Activated T-helper 1 cell treated with anti-CD3 and anti-CD28 coated beads, Interleukin-2, amount 50 U/mL, for 16 hours (primary cell): ENCODE measurements around the gene NXF1.
"Not testable (repeated sequence)": the region's sequence is repeated elsewhere in the genome, so short reads cannot be mapped to it uniquely, and the experiment has no call there.

Experiments
- DNase-seq, 2 donors: peaks; one replicate each; pipeline ENCODE4 v3.0.0-alpha.2; 2020; ENCODE audit warnings: low read depth in 1 of 2, low spot score in 1 of 2

NXF1 gene

DNA sequence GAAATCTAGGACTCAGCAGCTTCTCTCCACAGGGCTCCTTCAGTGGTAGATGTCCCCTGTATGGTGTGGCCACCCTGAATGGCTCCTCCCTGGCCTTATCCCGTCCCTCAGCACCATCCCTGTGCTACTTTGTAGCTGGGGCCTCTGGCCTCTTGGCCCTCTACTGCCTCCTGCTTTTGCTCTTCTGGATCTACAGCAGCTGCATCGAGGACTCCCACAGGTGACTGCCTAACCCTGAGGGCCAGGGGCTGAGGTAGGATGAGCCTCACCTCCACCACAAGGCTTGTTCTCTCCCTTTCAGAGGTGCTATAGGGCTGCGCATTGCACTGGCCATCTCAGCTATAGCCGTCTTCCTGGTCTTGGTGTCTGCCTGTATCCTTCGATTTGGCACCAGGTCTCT, 16.2 kb downstream of the NXF1 start:
- no peak for DNase-seq

DNA sequence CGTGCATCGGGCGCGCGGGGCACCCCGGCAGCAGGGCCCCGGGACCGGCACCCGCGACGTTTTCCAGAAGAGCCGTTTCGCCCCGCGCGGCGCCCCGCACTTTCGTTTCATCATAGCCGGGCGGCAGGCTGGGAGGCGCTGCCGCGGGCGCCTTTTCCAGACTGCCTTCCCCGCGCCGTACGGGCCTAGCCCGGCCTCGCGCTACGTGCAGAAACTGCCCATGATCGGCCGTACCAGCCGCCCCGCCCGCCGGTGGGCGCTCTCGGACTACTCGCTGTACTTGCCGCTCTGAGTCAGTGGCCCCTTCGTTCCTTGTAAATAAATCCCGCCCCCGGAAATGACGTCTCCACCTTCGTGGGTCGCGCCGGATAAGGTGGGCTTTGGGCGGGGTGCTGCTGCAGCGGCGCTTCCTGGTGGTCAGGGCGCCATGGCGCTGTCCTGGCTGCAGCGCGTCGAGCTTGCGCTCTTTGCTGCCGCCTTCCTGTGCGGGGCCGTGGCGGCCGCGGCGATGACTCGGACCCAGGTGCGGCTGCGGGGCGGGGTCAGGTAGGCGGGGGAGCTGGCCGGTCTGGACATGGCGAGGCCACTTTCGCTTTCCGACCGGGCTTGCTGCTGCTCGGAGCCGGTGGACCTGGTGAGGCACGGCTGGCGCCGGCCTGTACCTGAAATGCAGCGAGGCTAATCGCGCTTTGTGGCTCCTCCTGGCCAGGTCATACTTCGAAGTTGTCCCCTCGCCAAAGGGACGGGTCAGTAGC, 18.1 kb downstream of the NXF1 start, which contains the start of gene TMEM179B:
TMEM179B (plus strand) TSS at position 398 of the 755 bp plus-strand sequence; CDS start at position 428, 30 bp downstream.
- DNase-seq, result peak; percentile 94 to 95

DNA sequence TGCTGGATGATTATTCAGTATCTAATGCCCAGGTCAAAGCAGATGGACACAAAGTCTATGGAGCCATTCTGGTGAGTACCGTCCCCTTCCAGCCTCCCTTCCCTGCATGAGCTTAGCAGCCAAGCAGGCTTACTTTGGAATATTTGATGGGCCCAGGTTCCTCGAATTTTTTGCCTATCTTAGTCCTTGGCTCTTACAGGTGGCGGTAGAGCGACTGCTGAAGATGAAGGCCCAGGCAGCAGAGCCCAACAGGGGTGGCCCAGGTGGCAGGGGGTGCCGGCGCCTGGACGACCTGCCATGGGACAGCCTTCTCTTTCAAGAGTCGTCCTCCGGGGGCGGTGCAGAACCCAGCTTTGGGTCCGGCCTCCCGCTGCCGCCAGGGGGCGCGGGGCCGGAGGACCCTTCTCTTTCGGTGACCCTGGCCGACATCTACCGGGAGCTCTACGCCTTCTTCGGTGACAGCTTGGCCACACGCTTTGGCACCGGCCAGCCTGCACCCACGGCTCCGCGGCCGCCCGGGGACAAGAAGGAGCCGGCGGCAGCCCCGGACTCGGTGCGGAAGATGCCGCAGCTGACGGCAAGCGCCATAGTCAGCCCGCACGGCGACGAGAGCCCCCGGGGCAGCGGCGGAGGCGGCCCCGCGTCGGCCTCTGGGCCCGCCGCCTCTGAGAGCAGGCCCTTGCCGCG, 18.8 kb downstream of the NXF1 start:
- DNase-seq, result peak; percentile 73 to 81

DNA sequence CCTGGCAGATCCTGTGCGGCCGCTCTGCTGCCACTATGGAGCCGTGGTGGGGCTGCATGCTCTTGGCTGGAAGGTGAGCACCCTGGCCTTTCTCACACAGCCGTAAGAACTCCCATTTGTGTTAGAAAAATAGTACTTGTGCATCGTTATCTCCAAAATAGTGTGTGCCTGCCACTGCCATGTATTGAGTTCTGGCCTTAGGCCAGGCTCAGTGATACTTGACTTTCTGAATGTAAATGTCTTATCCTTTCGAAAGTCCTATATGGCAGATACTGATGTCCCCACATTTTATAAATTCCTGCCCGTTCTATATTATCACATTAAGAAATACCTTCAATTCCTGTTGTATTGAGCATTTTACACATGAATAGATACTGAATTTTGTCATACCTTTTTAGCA, 22.5 kb downstream of the NXF1 start:
- DNase-seq, result no peak

DNA sequence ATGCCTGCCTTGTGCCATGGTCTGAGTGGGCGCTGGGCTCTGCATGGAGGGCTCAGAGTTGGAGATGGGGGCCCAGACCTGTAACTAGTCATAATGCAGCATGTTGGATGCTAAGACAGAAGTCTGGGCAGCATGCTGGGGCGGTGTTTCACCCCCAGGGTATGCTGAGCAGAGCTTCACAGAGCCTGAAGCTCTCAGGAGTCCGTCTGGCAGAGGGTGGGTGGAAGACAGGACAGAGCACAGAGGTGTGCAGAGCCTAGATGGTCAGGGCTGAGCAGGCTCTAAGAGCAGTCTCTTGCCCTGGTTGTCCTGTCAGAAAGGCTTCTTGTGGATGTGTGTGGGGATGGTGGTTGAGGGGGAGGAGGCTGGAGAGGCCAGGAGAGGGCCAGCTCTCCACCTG, 26.8 kb downstream of the NXF1 start:
- DNase-seq, result no peak

DNA sequence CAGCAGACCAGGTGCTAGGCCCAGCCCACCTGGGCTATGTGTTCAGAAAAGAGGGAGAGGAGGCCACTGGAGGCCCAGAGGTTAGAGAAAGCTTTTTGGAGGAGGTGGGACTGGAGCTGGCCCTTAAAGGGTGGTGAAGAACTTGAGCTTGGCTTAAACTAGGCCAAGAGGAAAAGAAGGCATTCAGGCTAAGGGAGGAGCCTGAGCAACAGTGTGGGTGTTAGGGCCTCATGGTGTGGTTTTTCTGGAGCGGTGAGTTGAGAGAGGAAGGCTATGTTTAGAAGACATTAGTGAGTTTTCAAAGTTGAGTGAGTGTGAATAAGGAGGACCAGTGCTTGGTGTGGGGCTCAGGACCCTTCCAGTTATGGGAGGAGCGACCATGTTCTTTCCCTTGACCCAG, 27.9 kb downstream of the NXF1 start:
- no peak for DNase-seq

DNA sequence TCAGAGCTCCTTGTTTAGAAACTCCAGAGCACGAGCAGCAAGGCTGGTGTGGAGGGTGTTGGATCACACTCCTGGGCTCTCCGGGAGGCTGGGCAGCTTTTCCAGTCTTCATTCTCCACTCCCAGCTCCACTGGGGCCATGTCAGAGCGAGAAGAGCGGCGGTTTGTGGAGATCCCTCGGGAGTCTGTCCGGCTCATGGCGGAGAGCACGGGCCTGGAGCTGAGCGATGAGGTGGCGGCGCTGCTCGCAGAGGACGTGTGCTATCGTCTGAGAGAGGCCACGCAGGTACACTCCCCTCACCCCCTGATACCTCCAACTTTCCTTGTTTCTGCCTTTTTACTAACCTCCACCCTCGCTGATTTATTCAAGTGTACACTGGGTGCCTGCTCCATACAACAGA, 29.6 kb downstream of the NXF1 start:
- no peak for DNase-seq

DNA sequence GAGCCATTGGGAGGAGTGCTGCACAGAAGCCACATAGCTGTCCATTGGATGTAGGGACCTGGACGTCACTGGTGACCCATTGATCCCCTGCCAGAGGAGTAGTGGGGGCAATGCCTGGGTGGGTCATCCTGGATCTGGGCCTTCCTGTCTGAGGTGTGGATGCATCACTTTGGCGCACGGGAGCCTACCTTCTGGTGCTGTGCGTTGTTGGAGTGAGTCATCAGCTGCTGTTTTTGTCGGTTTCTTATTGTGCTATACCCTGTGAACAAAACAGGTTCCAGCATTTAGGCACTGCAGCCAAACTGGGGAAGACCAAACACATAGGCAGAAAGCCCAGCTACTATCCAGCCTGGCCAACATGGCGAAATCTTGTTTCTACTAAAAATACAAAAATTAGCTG, 30.8 kb downstream of the NXF1 start:
- no peak for DNase-seq

DNA sequence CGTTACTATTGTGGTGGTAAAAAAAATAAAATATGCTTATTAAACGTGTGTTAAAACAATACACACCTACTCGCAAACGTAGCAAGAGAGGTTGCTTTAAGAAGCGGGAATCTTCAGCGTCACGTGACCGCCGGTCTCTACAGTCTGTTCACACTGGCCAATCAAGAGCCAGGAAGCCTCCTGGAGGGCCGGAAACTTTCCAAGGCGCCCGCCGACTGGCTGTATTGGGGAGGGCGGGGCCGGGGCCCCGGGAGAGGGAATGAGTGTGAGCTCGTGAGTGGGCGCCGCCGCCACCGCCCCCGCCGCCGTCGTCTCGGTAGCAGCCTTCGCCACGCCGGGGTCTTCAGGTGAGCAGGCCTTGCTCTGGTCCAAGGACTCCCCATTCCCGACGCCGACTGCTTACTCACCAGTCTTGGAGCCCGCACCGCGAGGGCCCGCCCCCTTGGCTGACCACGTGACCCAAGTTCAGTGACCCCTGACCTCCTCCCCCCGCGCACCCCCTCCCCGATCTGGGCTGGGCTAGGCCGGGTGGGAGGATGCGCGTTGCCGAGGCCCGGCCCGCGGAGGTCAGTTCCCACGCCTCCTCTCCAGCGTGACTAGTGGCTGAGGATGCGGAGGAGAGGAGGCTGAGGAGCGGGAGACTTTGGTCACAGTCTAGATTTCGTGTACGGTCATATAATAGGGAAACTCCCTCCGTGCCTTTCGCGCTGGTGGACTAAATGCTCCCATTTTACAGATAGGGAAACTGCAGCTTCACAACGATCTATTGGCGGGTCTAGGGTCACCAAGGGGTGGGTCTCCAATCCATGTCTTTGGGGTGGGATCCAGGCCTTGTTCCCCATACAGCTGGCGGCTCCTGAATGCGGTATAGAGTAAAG, 33.9 kb downstream of the NXF1 start, which contains the start of gene TAF6L:
TAF6L (plus strand) TSS at position 253 of the 878 bp plus-strand sequence. CDS start 4,388 bp downstream, outside the sequence.
- DNase-seq, result peak; percentile 87 to 88

DNA sequence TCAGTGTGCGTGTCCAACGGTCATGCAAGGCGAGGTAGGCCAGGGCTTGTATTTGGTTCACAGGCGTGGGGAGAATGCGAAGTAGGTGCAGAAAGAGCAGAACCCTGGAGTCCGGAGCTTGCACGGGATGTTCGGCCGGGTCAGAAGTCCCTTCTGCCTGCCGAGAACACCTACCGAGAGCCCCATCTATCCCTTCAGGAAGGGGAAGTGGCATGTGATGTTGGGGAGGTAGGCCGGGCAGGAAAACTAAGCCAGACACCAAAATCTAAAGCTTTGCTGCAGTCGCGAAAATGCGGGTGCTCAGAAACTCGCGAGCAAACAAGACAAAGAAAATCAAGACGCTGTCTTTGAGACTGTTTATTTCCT, 34.5 kb downstream of the NXF1 start:
- DNase-seq, result no peak

DNA sequence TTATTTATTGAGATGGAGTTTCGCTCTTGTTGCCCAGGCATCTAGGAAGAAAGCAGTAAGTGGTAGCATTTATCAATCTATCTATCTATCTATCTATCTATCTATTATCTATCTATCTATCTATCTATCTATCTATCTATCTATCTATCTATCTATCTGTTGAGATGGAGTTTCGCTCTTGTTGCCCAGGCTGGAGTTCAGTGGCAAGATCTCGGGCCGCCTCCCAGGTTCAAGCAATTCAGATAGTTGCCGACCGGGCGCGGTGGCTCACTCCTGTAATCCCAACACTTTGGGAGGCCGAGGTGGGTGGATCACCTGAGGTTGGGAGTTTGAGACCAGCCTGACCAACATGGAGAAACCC, 44.4 kb downstream of the NXF1 start:
- DNase-seq, result not testable (repeated sequence)

DNA sequence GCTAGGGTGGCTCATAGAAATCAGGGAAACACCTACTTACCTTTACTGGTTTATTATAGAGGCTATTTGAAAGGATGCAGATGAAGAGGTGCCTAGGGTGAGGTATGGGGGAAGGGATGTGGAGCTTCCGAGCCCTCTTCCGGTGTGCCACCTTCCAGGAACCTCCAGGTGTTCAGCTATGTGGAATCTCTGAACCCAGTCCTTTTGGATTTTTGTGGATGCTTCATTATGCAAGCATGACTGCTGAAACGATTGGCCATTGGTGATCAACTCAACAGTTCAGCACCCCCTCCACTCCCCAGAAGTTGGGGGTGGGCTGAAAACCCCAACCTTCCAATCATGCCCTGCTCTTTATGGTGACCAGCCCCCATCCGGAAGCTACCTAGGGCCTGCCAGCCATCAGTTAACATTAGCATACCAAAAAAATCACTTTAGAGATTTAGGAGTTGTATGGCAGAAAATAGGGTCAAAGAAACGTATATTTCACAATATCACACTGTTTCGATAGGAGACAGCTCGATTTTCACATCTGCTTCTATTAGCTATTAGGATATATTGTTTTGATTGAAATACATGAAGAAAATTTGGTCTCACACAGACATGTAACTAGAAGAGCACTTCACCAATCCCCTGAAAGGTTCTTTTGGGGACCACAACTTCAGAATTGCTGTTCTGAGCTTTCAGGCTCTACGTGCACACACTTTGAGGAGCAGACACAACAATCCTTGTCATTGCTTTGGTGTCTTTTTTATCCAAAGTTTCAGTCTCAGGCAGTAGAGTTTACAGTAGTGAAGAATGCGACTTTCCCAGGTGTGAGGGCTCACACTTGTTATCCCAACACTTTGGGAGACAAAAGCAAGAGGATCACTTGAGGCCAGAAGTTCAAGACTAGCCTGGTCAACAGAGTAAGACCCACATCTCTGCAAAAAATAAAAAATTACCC, 47.1 kb downstream of the NXF1 start:
- no peak for DNase-seq

DNA sequence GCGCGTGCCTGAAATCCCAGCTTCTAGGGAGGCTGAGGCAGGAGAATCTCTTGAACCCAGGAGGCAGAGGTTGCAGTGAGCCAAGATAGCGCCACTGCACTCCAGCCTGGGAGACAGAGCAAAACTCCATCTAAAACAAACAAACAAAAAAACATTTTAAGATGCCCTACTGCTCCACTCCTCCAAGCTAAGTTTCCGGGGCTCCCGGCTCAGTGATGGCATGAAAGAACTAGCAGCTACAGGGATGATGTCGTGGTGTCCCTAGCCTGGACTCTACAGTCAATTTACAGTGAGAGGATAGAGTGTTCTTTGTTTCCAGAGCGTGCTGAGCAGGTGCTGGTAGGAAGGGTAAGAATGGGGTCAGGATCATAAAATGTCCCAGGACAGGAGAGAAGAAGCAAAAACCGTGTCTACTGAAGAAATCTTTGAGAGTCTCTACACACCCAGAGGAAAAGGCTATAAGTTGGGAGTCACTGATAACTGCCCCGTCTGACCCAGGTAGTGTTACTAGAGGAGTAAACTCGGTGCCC, 50.1 kb downstream of the NXF1 start:
- DNase-seq, result no peak

DNA sequence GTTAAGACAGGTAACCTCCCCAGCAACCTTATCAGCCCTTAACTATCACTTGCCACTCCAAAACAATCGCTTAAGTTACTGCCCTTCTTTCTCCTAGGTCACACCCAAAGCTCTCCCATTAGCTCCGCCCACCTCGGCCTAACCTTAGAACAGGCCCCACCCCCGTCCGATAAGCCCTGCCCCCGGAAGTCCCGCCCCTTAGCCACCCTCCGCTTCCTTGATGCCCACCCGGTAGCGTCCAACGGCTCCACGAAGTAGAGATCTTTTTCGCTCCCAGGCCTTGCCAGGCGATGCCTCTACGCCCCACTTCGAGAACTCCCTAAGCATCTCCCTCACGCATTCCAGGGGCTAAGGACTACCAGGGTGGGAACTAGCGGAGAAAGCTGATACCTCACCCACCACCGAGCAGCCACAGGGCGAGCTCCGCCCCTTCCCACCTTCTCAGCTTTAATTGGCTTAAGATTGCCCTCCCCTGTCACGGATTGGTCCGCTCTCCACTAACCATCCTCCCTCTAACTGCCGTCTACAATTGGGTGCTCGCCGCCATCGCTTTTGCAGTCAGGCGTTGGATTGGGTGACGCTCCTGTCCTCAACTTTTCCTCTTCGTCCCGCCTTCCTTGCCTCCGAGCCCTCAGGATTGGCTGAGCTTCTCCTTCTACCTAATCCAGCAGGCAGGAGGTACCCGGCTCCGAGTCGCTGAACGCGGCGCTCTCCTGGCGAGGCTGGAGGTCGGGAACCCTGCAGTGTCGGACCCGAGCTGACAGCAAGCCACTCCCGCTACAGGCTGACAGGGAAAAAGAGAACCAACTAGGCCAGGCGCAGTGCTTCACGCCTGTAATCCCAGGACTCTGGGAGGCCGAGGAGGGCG, 51.3 kb downstream of the NXF1 start, which contains the start of gene ZBTB3:
ZBTB3 (minus strand) TSS at position 425 of the 868 bp plus-strand sequence. CDS start 496 bp downstream, outside the sequence.
- peak; percentile 91 to 95 for DNase-seq

DNA sequence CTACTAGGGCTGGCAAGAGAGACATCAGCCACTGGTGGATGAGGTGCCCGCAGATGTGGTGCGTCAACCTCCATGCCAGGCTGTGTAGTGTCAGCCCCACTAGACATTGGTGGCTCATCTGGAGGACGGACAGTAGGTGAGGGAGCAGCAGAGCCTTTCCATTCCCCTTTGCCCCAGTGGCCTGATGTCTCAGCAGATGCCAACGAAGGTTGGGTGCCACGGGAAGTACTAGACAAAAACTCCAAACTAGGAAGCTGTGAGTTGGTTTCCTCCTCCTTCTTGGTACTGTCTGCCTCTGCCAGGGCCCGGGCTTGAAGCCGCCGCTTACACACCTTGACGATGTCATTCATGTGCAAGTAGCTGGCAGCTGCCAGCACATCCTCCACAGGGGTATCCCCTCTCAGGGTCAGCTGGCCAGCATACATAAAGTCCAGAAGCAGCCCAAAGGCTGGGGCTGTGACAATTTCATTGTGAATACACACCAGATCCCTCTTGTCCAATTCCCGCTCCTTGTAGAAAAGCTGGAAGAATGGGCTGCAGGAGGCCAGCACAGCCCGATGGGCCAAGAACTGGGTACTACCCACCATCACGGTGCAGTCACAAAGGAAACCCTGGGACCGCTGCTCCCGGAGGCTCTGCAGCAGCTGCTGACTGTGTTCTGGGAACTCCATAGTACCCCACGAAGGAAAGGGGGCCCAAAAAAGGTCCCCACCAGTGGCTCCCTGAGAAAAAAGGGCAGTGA, 52.1 kb downstream of the NXF1 start:
- DNase-seq, result no peak

DNA sequence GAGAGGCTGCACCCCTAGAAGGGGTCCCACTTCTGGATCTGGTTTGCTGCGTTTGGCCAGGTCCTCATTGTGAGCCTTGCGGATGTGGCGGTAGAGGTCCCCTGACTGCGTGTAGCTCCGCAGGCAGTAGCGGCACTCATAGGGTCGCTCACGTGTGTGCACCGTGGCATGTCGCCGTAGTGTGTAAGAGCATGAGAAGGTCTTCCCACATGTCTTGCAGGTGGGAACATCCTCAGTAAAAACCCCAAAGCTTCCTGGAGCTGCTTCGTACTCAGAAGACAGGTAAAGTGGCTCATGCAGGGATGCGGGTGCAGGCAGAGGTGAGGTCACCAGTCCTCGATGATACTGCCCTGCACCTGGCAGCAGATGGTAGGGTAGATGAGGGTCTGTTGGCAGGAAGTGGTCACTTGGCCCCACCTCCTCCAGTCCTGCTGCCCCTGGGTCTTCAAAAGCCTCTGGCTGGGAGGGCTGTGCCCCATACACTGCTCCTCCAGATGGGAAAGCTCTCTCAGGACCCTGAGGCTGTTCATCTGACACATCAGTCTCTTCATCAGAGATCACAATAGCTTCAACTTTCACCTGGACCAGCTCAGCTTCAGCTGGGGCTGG, 53.0 kb downstream of the NXF1 start:
- DNase-seq, result no peak

DNA sequence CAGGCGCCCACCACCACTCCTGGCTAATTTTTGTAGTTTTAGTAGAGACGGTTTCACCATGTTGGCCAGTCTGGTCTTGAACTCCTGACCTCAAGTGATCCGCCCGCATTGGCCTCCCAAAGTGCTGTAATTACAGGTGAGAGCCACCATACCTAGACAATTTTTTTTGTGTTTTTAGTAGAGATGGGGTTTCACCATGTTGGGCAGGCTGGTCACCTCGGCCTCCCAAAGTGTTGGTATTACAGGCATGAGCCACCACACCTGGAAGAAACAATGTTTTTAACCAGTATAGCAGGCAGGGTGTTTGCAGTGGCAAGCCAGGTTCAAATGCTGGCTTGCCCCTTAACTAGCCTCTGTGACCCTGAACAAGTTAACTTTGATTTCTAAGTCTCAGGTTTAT, 55.3 kb downstream of the NXF1 start:
- not testable (repeated sequence) for DNase-seq
